Stimulated activated naive B cell treated with anti-CD40 and anti-IgM and Interleukin-4, amounts not matched to agents 10 μg/mL and 1 μg/mL and 100 μg/mL, for 72 hours (primary cell): ENCODE measurements around the gene KNDC1.

Experiments
- ATAC-seq, 2 donors: fragments of 150-1000 bp; cut with Tn5 transposase; replicated peaks; 2 replicates each; pipeline ENCODE4 v1.10.0; 2021; ENCODE audit warnings: moderate library complexity in 1 of 2
- DNase-seq: peaks from one replicate; pipeline ENCODE4 v3.0.0; 2021
- H3K27ac Mint-ChIP-seq: one replicate; pipeline ENCODE4 v1.8.0; 2022; ENCODE audit warnings: mild to moderate bottlenecking, mixed read lengths
- H3K27me3 Mint-ChIP-seq, 2 donors: one replicate each; pipeline ENCODE4 v1.8.0; 2022; ENCODE audit warnings: mixed read lengths in 2 of 2
- H3K36me3 Mint-ChIP-seq, 2 donors: one replicate each; pipeline ENCODE4 v1.8.0; 2022; ENCODE audit warnings: mixed read lengths in 2 of 2, mild to moderate bottlenecking in 1 of 2
- H3K4me1 Mint-ChIP-seq, 2 donors: one replicate each; pipeline ENCODE4 v1.8.0; 2022; ENCODE audit warnings: mixed read lengths in 2 of 2, mild to moderate bottlenecking in 1 of 2
- H3K4me3 Mint-ChIP-seq, 2 donors: one replicate each; pipeline ENCODE4 v1.8.0; 2022; ENCODE audit warnings: mild to moderate bottlenecking in 2 of 2, mixed read lengths in 2 of 2, moderate library complexity in 1 of 2
- H3K9me3 Mint-ChIP-seq, 2 donors: one replicate each; pipeline ENCODE4 v1.8.0; 2022; ENCODE audit warnings: mixed read lengths in 2 of 2, mild to moderate bottlenecking in 1 of 2

Gene KNDC1

DNA sequence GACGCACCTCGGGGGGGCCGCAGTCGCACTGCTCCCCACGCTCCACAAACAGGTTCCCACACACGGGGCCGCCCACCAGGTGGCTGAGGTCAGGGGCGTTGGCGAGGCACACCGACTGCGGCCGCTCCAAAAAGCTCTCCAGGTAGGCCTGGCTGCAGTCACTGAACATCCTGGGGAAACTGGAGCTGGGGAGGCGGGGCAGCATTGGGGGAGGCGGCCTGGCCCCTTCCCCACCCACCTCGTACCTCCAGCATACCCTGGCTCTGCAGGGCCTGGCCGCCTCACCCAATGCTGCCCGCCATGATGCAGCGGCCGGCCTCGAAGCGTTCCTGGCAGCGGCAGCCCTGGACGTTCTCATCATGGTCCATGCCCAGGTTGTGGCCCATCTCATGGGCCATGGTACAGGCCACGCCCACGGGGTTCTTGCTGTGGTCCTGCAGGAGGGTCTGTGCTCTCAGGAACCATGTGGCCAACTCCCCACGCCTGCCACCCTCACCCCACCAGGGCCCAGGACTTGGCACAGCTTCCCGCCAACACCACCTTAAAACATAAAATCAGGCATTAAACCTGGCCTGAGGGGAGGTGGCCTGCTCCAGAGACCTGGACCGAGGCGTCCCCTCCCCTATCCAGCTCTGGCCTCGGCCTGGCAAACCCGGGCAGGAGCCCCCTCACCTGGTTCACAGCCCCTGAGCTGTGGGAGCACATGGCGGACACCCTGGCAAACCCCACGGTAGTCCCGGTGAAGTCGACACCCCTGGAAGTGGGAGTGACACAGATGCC lies 111.7 kb downstream of the KNDC1 start:
- Mint-ChIP-seq H3K36me3 (peaks cover 16 to 21% of the 10 kb centered on the region in 2 donors), H3K9me3 (no peaks in the 10 kb centered on the region), H3K27me3 (no peaks in the 10 kb centered on the region), H3K27ac (no peak overlapping the region), H3K4me3 (no peak overlapping the region), H3K4me1 (peaks cover 11 to 30% of the 10 kb centered on the region in 2 donors)
- ATAC-seq: no peak
- no peak for DNase-seq

GRCh38 chr10:133272301-133272963 lies 112.4 kb downstream of the KNDC1 start:
- Mint-ChIP-seq H3K27me3 (no peaks in the 10 kb centered on the region), H3K27ac (no peak overlapping the region), H3K4me1 (peaks cover 14 to 37% of the 10 kb centered on the region in 2 donors), H3K36me3 (peaks cover 16 to 19% of the 10 kb centered on the region in 2 donors), H3K9me3 (no peaks in the 10 kb centered on the region), H3K4me3 (no peak overlapping the region)
- no peak for DNase-seq
- ATAC-seq: no peak

- H3K4me3 Mint-ChIP-seq: no peak overlapping the region
- no peak overlapping the region for H3K27ac Mint-ChIP-seq
- peaks cover 20 to 42% of the 10 kb centered on the region in 2 donors for H3K4me1 Mint-ChIP-seq
- no peaks in the 10 kb centered on the region for H3K27me3 Mint-ChIP-seq
- ATAC-seq (no peak), DNase-seq (no peak)
- peaks cover 16 to 19% of the 10 kb centered on the region in 2 donors for H3K36me3 Mint-ChIP-seq
- no peaks in the 10 kb centered on the region for H3K9me3 Mint-ChIP-seq
Observed at GRCh38 chr10:133272964-133273420, 113.0 kb downstream of the KNDC1 start.

GRCh38 chr10:133273534-133274143 lies 113.6 kb downstream of the KNDC1 start:
- peak overlapping the region in 1 of 2 donors; percentile 32 for H3K4me3 Mint-ChIP-seq

GRCh38 chr10:133274751-133275683 lies 115.0 kb downstream of the KNDC1 start:
- DNase-seq: peak; percentile 80
- H3K27me3 Mint-ChIP-seq: no peaks in the 10 kb centered on the region
- peaks cover 31 to 63% of the 10 kb centered on the region in 2 donors for H3K4me1 Mint-ChIP-seq
- ATAC-seq: peak; percentile 74 to 77
- peak overlapping the region; percentile 88 to 89 for H3K4me3 Mint-ChIP-seq
- peaks cover 23 to 26% of the 10 kb centered on the region in 2 donors for H3K36me3 Mint-ChIP-seq
- H3K9me3 Mint-ChIP-seq: no peaks in the 10 kb centered on the region
- peak overlapping the region; percentile 91 for H3K27ac Mint-ChIP-seq

More at GRCh38 chr10:133273534-133274143, 113.6 kb downstream of the KNDC1 start:
- Mint-ChIP-seq H3K9me3 (no peaks in the 10 kb centered on the region), H3K27ac (no peak overlapping the region), H3K27me3 (no peaks in the 10 kb centered on the region), H3K36me3 (peaks cover 19 to 20% of the 10 kb centered on the region in 2 donors), H3K4me1 (peaks cover 26 to 49% of the 10 kb centered on the region in 2 donors)
- DNase-seq: no peak
- no peak for ATAC-seq

- Mint-ChIP-seq H3K36me3 (peaks cover 23 to 25% of the 10 kb centered on the region in 2 donors), H3K27ac (peak overlapping the region; percentile 91), H3K4me3 (peak overlapping the region; percentile 88 to 89), H3K27me3 (no peaks in the 10 kb centered on the region), H3K4me1 (peaks cover 31 to 68% of the 10 kb centered on the region in 2 donors), H3K9me3 (no peaks in the 10 kb centered on the region)
- ATAC-seq: peak; percentile 57 to 61
- peak; percentile 58 for DNase-seq
Observed at GRCh38 chr10:133275684-133276092, 115.7 kb downstream of the KNDC1 start.
